DMS 273 treated with DMSO at 0.1 percent for 48 hours (cell line): Measurements from ENCODE around the gene SGTB.
A peak's percentile ranks its signal among the peaks of the same experiment; 100 is the strongest.
"Not testable (repeated sequence)": the region's sequence is repeated elsewhere in the genome, so short reads cannot be mapped to it uniquely, and the experiment has no call there.

ENCODE experiments used
- DNase-seq: peaks from one replicate; lab custom pipeline; 2025; lab: John Stamatoyannopoulos, UW

SGTB gene

DNA sequence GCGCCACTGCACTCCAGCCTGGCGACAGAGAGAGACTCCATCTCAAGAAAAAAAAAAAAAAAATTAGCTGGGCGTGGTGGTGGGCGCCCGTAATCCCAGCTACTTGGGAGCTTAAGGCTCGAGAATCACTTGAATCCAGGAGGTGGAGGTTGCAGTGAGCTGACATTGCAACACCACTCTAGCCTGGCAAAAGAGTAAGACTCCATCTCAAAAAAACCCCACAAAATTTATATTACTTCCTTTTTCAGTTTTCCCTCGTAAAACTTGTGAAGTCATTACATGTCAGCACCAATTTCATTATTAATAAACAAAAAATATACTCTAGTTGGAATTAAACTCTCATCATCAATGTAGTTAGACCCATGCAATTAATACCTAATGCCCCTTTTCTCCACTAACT, 53.2 kb downstream of the SGTB start:
- no peak for DNase-seq

GRCh38 chr5:65663804-65664521, 57.9 kb downstream of the SGTB start:
- DNase-seq: no peak

GRCh38 chr5:65654713-65655112, 67.2 kb downstream of the SGTB start:
- DNase-seq: no peak

GRCh38 chr5:65651144-65651543, 70.8 kb downstream of the SGTB start:
- DNase-seq: no peak

GRCh38 chr5:65647941-65648340, 74.0 kb downstream of the SGTB start:
- no peak for DNase-seq

DNA sequence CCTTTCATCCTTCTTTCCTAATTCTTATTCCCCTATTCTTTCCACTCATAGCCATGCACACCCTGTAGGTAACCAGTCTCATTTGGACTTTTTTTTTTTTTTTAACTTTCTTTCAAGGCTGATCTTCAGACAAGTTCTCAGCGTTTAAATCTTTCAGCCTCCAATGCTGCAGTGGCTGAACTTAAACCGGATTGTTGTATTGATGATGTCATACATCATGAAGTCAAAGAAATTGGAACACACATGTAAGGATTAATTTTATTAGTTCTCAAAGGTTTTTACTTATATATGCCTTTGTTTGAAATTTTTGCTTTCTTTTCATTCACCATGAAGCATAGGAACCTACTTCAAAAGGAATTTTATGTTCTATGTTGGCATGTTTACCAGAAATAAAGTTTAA, 75.0 kb downstream of the SGTB start:
- no peak for DNase-seq

DNA sequence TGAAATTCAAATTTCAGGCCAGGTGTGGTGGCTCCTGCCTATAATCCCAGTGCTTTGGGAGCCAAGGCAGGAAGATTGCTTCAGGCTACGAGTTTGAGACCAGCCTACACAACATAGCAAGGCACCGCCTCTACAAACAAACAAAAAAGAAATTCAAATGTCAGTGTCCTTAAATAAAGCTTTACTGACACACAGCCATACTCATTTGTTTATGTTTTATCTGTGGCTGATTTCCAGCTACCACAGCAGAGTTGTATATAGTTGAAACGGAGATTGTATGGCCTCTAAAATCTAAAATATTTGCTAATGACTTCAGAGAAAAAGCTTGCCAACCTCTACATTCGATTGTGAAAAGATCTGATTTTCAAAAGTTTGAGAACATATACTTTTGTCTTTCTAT, 81.7 kb downstream of the SGTB start:
- DNase-seq: no peak

DNA sequence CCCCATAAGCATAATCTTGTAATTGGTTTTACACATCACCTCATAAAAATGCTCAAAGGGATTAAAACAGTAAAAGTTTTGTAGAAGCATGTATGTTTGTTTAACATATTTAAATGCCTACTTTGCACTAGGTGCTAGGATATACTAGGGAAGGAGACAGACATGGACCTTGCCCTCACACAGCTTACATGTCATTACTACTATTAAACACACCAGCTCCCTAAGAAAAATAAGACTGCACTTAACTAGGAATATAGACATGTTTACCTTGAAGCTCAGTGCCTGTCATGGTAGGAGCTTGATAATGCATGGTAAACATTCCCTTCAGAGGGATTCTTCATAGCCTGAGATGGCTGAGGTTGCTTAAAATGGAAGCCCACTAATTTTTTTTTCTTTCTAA, 90.9 kb downstream of the SGTB start:
- no peak for DNase-seq

DNA sequence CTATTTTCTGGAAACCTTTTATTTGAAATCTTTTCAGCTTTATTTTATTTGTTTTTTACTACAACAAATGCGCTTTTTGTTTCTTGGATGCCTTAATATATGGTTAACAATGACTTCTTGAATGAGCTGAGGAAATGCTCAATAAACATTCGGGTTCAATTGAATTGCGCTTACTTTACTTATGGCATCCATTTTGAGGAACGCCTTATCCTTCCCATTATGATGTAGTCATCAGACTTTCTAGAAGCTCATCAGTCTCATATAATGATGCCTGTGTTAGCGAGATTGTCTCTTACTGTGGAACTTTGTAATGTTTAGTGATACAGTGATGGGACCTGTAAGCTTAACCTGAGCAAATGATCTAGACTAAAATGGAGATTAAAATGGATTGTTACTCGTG, 96.2 kb downstream of the SGTB start:
- no peak for DNase-seq

DNA sequence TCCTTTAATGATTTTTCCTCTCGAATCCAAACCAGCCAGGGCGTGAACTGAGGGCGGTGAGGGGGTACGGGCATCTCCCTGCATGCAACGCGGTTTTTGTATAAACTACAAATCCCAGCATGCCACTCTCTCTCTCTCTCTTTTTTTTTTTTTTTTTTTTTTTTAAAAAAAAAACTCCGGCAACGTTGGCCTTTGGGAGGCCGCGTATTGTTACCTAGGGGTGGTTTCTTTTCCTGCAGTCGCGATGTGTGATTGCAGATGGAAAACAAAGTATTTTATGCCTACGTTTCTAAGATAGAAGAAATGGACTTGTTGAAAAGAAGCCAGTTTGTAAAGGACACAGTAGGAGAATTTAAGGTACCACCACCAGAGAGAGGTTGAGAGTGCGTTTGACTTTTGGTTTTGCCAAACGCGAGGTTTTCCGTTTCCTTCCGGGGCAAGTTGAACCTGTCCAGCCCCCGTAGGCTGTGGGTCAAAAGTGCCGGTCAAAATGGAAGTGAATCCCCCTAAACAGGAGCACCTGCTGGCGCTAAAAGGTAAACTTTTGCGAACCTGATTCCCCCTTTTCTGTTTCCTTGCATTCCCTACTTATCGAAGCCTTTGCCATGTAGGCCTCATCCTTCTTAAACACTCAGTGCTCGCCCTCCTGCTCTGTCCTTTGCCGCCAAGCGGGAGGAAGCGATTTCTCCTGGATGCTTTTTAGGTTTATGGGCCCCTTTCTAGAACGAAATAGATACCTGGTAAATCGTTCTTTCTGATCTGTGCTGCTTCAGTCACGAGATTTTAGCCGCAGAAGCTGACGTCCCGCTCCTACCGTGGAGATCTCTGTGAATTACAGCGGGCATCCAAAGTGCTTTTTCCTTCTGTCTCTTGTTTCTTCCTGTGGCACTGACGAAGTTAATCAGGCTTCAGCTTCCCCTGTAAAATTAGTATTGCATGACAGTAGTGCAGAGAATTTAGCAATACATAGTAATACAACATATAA, 97.0 kb downstream of the SGTB start, which contains the start of the genes SHLD3 and TRAPPC13:
SHLD3 (plus strand) TSS at position 457 of the 985 bp plus-strand sequence. CDS start 4,561 bp downstream, outside the sequence.
TRAPPC13 (plus strand) TSS at position 457 of the 985 bp plus-strand sequence; CDS start at position 491, 34 bp downstream.
- DNase-seq: peak; percentile 91

GRCh38 chr5:65624025-65624570, 97.8 kb downstream of the SGTB start, which contains the start of gene TRIM23:
Gene TRIM23, minus strand, starts transcription at chr5:65624333. Its CDS starts 59 bp downstream, at chr5:65624274.
- DNase-seq: peak; percentile 91

- no peak for DNase-seq
Measured at GRCh38 chr5:65623482-65623881, 98.4 kb downstream of the SGTB start.

DNA sequence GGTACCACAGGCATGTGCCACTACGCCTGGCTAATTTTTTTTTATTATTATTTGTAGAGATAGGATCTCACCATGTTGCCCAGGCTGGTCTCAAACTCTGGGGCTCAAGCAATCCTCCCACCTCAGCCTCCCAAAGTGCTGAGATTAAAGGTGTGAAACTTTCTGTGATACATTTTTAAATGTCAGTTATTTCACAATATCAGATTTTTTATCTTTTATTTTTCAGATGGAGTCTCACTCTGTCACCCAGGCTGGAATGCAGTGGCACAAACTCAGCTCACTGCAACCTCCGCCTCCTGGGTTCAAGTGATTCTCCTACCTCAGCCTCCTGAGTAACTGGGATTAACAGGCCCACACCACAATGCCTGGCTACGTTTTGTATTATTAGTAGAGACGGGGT, 99.9 kb downstream of the SGTB start:
- not testable (repeated sequence) for DNase-seq

GRCh38 chr5:65620021-65620420, 101.9 kb downstream of the SGTB start:
- DNase-seq: no peak
